Epithelial cell of esophagus (primary cell): ENCODE data around the gene SLC35C1.

Experiments used
- DNase-seq: peaks from one replicate; pipeline ENCODE4 v3.0.0; 2010; ENCODE audit warnings: low read depth
- H3K4me3 ChIP-seq: 2 replicates; pipeline ENCODE4 v1.5.1; 2011; ENCODE audit warnings: mild to moderate bottlenecking, low read length, control low read depth
- TF ChIP-seq, protein P1 (sequence below): IDR thresholded peaks from 2 replicates; pipeline ENCODE4 v1.5.1; 2011; ENCODE audit warnings: low read depth, mild to moderate bottlenecking, low read length, control low read depth, inconsistent platforms; ENCODE audit not compliant: insufficient read depth; ENCODE audit errors: missing control alignments

Gene SLC35C1

DNA sequence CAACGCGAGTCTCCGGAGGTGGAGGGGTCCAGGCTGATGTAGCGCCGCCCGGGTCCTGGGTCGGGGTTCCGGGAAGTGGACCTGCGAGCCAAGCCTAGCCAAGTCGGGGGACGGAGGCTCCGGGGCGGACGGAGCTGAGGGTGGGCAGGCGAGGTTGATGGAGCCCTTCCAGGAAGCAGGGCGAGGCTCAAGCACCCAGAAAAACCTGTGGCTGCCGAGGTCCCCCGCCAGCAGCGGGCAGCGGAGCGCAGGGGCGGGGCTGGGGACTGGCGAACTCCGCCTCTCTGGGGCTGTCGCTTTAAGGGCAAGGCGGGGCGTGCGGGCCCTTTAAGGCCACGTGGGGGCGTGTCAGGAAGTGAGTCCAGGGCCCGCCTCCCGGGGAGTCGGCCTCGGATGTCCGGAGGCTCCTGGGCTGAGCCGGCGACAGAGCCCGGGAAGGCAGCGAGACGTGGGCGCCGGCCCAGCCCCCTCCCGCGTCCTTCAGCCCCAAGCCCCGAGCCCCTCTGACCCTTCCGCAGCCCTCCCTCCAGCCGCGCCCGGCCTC, at the start of gene SLC35C1:
TSS of gene SLC35C1 (plus strand) at position 389 of the 544 bp plus-strand sequence. CDS start 653 bp downstream, outside the sequence.
- DNase-seq, result peak; percentile 96
- H3K4me3 ChIP-seq, result peak within 1 kb of the TSS; percentile 85
- TF ChIP-seq, protein P1, sequence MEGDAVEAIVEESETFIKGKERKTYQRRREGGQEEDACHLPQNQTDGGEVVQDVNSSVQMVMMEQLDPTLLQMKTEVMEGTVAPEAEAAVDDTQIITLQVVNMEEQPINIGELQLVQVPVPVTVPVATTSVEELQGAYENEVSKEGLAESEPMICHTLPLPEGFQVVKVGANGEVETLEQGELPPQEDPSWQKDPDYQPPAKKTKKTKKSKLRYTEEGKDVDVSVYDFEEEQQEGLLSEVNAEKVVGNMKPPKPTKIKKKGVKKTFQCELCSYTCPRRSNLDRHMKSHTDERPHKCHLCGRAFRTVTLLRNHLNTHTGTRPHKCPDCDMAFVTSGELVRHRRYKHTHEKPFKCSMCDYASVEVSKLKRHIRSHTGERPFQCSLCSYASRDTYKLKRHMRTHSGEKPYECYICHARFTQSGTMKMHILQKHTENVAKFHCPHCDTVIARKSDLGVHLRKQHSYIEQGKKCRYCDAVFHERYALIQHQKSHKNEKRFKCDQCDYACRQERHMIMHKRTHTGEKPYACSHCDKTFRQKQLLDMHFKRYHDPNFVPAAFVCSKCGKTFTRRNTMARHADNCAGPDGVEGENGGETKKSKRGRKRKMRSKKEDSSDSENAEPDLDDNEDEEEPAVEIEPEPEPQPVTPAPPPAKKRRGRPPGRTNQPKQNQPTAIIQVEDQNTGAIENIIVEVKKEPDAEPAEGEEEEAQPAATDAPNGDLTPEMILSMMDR, result peak; percentile 17

DNA sequence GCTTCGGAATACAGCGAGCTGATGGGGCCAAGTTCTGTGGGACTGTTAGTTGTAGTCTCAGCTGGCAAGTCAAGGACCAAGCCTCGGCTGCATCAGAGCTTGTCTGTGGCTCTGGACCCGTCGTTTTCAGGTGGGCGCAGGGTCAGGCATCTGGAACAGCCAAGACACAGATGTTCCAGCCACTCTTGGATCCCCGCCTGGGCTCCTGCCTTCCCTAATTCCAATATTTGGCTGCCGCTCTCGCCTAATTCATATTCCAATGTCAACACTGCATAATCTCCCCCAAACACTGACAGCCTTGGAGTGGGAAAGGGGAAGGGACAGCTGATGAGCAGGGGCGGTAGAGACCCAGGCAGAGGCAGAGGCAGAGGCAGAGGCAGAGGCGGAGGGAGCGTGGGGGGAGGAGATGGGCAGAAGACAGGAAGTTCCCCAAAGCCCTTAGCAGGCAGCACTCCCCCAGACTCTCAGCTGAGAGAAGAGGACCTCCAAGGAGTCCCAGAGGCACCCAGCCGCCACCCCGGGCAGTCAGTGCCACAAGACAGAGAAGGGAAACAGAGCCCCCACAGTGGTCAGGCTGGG, 49.6 kb upstream of the SLC35C1 start:
- DNase-seq, result no peak
- H3K4me3 ChIP-seq, result no peak overlapping the region

DNA sequence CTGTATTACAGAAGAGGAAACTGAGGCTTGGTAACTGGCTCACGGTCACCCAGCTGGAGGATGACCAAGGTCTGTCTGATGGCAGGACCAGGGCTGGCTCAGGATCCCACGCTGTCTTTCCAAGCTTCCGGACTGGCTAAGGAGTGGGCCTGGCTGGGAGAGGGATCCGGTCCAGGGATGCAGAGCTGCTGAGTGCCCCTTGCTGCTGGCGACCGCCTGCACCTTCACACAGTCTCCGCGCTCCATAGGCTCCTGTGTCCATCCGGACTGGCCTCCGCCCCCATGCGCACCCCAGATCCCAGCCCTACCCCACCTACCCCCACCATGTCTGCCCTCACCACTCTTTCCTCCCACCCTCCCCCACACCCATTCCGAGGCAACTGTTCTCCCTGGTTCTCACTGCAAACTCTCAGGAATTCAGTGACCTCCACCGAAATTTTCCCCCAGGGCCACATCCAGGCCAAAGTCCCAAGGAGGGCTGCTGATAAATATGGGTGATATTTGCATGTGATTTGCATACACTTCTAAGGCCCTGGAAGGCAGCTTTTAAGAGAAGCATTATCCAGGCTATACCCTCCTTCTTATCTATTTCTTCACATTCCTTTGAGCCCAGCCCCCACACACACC, 48.5 kb upstream of the SLC35C1 start:
- no peak overlapping the region for H3K4me3 ChIP-seq
- TF ChIP-seq, protein P1, result no peak
- DNase-seq, result no peak

More for the DNA sequence above, 49.6 kb upstream of the SLC35C1 start:
- TF ChIP-seq, protein P1, result no peak

DNA sequence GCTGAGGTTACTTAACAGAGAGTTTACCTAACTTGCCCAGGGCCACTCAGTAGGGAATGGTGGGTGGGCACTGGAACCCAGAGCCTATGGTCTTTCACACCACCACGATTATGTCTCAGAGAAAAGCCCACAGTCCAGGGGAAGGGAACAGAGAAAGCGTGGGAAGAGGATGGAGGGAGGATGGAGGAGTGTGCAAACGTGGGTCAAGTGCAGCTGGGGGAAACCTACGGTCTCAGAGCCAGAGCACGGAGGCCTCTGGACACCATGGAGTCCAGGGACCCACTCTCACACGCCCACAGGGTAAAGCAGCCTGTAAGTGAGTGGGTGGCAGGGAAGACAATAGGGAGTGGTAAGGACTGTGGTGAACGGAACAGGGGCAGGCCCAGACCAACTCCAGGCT, 47.3 kb upstream of the SLC35C1 start:
- H3K4me3 ChIP-seq, result no peak overlapping the region
- TF ChIP-seq, protein P1, result no peak
- peak; percentile 14 for DNase-seq

DNA sequence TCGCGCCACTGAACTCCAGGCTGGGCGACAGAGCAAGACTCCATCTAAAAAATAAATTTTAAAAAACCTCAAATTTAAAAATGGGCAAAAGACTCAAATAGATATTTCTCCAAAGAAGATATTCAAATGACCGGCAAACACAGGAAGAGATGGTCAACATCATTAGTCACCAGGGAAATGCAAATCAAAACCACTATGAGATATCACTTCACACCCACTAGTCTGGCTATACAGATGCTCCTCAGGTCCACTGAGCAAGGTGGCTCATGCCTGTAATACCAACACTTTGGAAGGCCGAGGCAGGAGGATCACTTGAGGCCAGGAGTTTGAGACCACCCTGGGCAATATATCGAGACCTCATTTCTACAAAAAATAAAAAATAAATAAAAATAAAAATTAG, 43.3 kb upstream of the SLC35C1 start:
- H3K4me3 ChIP-seq, result no peak overlapping the region
- TF ChIP-seq, protein P1, result no peak
- no peak for DNase-seq

DNA sequence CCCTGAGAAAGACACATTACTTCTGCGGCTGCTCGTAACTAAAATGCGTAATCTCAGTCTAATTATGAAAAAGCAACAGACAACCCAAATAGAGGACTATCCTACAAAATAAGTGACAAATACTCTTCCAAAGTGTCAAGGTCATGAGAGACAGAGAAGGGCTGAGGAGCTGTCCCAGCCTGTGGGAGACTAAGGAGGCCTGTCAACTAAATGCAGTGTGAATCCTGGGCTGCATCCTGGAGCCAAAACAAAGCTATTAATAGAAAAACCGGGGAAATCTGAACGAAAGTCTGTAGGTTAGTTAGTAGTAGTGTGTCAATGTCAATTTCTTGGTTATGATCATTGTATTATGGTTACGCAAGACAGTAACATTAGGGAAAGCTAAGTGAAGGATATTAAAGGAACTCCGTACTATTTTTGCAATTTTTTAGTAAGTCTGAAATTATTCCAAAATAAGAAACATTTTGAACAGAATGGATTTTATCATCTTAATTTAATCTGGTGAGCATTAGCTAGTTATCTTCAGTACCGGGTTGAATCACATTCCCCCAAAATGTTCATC, 39.8 kb upstream of the SLC35C1 start:
- H3K4me3 ChIP-seq, result no peak overlapping the region
- no peak for DNase-seq
- TF ChIP-seq, protein P1, result no peak

DNA sequence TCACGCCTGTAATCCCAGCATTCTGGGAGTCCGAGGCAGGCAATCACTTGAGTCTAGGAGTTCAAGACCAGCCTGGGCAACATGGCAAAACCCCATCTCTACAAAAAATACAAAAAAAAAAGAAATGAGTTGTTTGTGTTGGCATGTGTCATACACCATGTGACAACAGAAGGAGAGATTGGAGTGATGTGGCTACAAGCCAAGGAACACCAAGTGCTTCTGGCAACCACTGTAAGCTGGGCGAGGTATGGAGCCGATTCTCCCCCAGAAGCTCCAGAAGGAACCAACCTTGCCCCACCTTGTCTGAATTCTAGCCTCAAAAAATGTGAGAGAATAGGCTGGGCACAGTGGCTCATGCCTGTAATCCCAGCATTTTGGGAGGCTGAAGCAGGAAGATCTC, 39.1 kb upstream of the SLC35C1 start:
- no peak for DNase-seq
- TF ChIP-seq, protein P1, result no peak
- H3K4me3 ChIP-seq, result no peak overlapping the region
